Caki2 (cell line): Measurements from ENCODE around the gene GLYATL1B. TPM values are rescaled to one million over a fixed set of nuclear protein-coding genes. Genes with fewer than 3 reads are reported as not detected.
A peak's percentile ranks its signal among the peaks of the same experiment; 100 is the strongest.
"Not testable (repeated sequence)": the region's sequence is repeated elsewhere in the genome, so short reads cannot be mapped to it uniquely, and the experiment has no call there.

Source experiments
- DNase-seq: peaks from one replicate; pipeline ENCODE4 v3.0.0-alpha.2; 2015; ENCODE audit warnings: low read depth
- in situ Hi-C: cut with HindIII; loops from 2 replicates; pipeline ENCODE4 v1.10.0; 2016; ENCODE audit warnings: low sequenced_read_pairs, low pct_unique_long_range_greater_than_20kb, mixed read lengths
- total RNA-seq: library from RNA; depleted of rRNA; stranded (reverse); fragments of >200 nt; shearing (Covaris generic); gene quantifications from 2 replicates; pipeline ENCODE4 v1.2.3, GENCODE V29; 2014; ENCODE audit warnings: low replicate concordance

Gene GLYATL1B
- total RNA-seq, 1 experiment from 2014 or later = not detected

- in situ Hi-C loops = no loop called here
- DNase-seq = no peak
These were observed 2.1 kb downstream of the GLYATL1B start for GRCh38 chr11:59088162-59088561.

DNA sequence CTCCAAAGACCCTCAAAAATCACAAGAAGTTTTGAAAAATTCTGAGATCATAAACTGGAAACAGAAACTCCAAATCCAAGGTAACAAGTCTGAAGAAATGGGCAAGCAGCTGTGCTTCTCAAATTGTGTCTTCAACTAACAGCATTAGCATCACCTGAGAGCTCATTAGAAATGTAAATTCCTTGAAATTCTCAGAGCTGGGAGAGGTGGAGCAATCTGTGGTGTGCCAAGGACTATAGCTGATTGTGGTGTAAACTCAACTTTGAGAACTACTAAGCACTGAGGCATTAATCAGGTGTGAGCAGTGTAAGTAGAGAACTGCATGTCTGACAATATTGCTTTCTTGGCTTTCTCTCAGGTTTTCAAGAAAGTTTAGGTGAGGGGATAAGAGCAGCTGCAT, 7.5 kb downstream of the GLYATL1B start:
- in situ Hi-C loops, DNase-seq: not testable (repeated sequence)

- in situ Hi-C loops, DNase-seq: not testable (repeated sequence)
These were observed 9.1 kb downstream of the GLYATL1B start for GRCh38 chr11:59095225-59095624.

DNA sequence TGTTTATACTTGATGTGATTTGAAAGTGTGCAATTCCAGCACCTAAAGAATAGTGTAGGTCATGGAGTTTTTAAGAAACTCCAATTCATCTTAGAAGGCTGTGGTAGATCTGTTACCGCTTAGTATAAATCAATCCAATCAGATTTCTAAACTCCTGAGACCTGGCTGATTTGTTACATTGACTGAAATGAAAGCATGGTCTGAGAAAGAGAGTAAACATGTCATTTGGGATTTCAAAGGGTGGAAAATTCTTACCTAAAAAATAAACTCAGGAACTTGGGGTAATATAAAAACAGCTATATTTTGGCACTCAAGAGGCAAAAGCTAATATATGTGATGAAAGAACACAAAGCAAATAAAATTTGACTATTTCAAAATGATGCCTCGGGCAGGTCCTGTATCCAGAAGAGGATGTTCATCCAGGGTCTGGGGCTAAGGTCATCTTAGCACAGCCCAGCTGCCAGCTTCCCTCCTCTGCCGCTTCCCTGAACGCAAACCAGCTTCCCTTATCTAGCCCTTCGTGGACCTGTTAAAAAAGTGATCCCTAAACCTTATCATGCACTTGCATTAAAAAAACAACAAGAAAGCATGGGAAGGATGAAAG, 10.0 kb downstream of the GLYATL1B start:
- in situ Hi-C loops, DNase-seq: not testable (repeated sequence)

- peak; percentile 20 for DNase-seq
- in situ Hi-C loops = no loop called here
These were observed 11.1 kb downstream of the GLYATL1B start for GRCh38 chr11:59097113-59097708.

DNA sequence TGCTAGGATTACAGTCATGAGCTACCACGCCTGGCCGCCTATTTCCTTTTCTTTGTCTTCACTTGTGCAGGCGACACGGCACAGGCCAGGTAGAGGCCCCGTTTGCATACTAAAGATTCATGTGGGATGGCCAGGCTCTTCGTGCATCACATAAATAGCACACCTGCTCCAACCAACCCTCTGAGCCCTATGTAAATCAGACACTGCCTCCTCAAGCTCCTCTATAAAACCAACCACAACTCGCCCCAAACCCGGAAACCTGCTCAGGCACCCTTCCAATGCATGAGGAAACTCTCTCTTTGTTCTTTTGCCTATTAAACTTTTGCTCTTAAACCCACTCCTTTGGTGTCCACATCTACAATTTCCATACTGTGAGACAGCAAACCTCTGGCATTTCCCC, 11.8 kb downstream of the GLYATL1B start:
- DNase-seq, in situ Hi-C loops: not testable (repeated sequence)

DNA sequence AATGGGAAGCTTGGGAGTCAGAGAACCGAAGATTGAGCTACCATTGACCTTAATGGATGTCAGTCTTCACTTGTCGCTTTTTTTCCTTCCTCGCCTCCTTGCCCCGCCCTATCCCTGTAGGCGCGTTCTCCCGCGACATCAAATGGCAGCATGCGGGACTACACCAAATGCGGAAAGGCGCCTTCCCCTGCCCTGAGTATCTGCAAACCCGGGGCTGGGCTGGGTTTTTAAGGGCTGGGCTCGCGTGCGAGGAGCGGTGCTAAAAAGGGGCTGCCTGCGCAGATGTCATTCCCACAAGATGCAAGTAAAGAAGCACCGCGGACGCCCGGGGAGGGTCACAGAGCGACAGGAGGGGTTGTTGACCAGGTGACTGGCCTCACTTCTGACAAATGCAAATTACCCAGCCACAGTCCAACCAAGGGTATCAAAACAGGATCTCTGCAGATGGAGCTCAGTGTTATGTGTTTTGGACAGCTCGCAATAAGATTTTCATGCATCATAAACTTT, 16.2 kb downstream of the GLYATL1B start:
- in situ Hi-C loops = no loop called here
- peak; percentile 68 for DNase-seq

DNA sequence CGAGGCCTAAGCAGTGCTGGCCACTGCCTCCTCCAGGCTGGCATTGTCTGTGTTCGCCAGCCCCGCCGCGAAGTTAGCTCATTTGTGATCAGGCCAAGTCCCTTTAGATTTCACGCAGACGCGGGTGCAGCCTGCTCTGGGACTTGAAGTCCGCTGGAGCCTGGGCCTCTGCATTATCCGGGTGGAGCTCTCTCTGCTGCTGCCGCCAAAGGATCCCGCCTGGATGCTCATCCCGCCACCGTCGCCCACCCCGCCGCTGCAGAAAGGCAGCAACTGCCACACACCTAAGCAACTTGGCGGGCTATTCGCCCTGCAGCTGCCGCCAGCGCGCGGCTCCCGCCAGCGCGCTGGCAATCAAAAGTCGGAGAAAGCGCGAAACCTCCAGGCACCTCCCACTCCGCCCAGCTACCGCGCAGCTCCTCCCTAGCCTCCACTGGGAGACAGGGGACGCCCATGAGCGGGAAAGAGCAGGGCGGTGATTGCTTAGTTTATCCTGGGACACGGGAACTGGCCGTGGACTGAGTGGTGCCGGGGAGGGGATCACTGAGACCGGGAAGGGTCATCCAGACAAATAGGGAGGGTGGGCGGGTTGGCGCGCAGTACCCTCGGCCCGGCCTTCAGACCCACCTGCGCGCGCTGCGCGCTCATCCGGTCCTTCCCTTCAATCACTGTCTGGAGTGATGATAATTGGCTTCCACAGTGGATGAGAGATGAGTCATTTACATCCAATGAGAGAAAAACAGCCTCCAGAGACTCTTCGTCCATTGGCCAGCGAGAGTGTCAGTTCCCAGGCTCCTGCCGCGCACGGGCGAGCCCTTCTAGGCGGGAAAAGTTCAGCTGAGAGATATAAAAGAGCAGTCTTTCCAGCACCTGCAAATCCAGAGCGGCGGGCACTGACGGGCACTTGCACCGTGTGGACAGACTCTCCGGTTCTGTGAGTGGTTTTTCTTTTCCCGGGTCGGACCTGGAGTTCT, 20.5 kb downstream of the GLYATL1B start, which contains the start of gene FAM111B:
FAM111B (plus strand) TSS at position 875 of the 974 bp plus-strand sequence. CDS start 2,389 bp downstream, outside the sequence.
- DNase-seq = peak; percentile 88
- in situ Hi-C loops = no loop called here

DNA sequence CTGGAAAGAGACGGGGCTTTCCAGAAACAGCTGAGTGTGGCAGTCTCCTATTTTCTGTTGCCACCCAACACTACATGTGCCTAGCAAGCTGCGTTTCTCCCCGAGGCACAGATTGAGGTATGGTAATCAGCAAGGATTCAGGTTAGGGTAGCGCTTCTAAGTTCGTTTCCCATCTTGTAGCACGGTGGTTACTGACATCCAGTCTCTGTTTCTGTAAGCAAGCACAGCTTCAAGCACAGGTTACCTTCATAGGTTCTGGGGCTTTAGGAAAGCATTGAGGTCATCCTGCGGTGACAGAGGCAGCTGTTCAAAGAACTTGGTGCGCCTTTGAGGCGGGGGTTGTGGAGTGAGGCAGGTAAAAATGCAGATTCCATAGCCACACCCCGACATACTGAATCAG, 21.6 kb downstream of the GLYATL1B start:
- DNase-seq, in situ Hi-C loops: not testable (repeated sequence)

- no peak for DNase-seq
- in situ Hi-C loops = no loop called here
These were observed 26.4 kb downstream of the GLYATL1B start for GRCh38 chr11:59112494-59112893.

DNA sequence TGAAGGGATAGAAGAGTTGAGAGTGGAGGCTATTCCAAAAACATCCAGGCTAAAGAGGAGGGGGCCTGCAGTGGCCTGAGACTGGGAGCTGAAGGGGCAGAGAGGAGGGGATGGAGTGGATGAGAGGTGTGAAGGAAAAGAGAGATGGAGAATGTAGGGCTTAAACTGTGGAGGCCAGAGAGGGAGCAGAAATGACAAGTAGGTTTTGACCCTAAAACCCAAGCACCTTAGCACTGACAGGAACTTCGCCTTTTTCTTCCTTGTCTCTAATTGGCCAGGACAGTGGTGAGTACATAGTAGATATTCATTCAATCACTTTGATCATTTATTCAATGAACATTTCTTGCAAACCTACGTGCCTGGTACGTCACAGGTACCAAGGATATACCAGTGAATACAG, 28.2 kb downstream of the GLYATL1B start:
- in situ Hi-C loops = no loop called here
- DNase-seq = no peak

- in situ Hi-C loops = no loop called here
- DNase-seq = no peak
These were observed 29.4 kb downstream of the GLYATL1B start for GRCh38 chr11:59115553-59115952.

DNA sequence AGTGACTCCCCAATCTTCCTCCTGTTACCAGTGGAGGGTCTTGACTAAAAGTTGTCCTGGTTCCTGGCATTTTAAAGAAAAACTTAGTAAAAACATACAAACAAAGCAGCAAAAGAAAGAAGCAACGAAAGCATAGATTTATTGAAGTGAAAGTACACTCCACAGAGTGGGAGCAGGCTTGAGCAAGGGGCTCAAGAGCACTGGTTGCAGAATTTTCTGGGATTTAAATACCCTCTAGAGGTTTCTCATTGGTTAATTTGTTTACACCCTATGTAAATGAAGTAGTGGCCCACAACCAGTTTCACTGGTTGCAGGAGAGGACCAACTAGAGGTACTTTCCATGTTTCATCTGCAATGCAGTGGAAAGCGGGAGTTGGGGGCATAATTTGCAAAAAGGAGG, 31.7 kb downstream of the GLYATL1B start:
- in situ Hi-C loops = no loop called here

GRCh38 chr11:59119826-59120225, 33.7 kb downstream of the GLYATL1B start:
- no peak for DNase-seq

More for the DNA sequence above, 31.7 kb downstream of the GLYATL1B start:
- no peak for DNase-seq

GRCh38 chr11:59135648-59136461, 49.7 kb downstream of the GLYATL1B start:
- in situ Hi-C loops = no loop called here
- no peak for DNase-seq

More at GRCh38 chr11:59119826-59120225, 33.7 kb downstream of the GLYATL1B start:
- in situ Hi-C loops = no loop called here

DNA sequence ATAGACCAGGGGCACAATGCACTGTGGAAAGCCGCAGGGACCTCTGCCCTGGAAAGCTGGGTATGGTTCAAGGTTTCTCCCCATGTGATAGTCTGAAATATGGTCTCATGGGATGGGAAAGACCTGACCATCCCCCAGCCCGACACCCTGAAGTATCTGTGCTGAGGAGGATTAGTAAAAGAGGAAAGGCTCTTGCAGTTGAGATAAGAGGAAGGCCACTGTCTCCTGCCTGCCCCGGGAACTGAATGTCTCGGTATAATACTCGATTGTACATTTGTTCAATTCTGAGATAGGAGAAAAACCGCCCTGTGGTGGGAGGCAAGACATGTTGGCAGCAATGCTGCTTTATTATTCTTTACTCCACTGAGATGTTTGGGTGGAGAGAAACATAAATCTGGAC, 50.4 kb downstream of the GLYATL1B start:
- DNase-seq, in situ Hi-C loops: not testable (repeated sequence)

- in situ Hi-C loops = no loop called here
- DNase-seq = no peak
These were observed 51.1 kb downstream of the GLYATL1B start for GRCh38 chr11:59137190-59137589.

DNA sequence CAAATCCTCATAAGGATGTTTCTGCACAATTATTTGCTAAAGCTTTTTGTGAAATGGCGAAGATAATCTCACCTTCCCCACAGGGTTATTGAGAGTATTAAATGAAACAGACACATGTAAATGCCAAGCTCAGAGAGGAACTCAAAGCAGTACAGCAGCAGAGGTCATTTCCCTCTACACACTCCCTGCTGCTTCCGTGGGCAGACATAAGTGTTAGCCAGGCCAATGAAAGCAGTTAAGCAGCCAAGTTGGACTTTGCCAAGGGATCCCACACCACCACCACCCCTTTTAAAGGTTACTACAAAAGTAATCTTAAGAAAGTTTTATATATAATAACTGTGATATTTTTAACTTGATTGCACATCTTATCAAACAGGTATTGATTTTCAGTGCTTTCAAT, 52.5 kb downstream of the GLYATL1B start:
- DNase-seq = no peak
- in situ Hi-C loops = no loop called here
